Medulla oblongata (tissue), 1 donor: Measurements from ENCODE around the gene CSTA.

ENCODE experiments used
- DNase-seq: peaks from one replicate; pipeline ENCODE4 v3.0.0-alpha.2; 2015; ENCODE audit errors: extremely low spot score

The CSTA gene

DNA sequence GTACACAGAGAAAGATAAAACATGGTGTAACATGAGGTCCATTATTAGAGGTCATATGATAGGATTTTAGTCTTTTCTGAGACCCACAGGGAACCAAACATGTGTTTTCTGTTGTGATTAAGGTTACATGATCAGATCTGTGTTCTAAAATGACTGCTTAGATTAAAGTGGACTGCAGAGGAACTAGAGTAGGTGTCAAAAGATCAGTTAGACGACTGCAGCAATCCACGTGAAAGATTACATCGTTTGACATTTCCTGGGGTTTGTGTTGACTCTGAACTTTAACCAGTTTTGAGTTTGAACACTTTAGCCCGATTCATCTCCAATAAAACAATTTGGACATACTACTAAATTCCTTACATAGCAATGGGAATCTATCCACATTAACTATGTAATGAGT is 52.9 kb downstream of the CSTA start:
- DNase-seq, result no peak

DNA sequence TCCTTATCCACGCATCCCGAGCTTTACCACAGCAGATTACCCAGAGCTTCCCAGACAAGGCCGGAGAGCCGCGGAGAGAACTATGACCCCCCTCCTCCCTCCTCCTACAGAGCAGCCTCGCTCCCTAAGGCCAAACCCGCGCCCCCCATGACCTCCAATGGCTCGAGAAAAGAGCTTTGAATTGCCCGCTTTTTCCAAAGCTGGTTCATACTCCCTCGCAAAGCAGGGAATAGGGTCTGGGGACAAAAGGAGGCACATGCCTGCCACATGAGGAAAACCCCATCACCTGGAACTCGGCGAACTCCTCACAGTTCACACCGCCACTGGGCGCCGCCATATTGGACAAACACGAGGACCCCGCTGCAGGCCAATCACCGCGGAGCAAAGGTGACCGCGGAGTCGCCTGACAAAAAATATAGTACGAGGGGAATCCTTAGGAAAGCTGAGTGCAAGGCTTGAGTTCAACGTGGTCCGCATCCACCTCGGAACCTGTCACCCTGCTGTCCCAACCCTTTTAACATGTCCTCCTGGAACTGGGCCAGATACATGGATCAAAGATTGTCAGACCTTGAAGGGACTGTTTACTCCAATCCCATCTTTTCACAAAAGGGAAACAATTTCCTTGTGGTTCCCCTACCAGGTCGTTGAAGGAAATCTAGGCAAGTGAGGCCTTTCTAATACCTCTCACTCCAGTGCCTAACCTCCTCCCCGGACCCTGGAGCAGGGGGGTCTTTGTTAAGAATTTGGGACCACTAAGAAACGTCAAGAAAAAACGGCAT is 58.0 kb downstream of the CSTA start, which contains the start of gene MIX23:
TSS of gene MIX23 (minus strand) at position 344 of the 779 bp plus-strand sequence. CDS start at position 337, 7 bp downstream.
- peak; percentile 87 for DNase-seq

- peak; percentile 96 for DNase-seq
Measured at GRCh38 chr3:122383771-122384697, 59.0 kb downstream of the CSTA start, which contains the start of gene FAM162A. Gene FAM162A, plus strand, starts transcription at chr3:122384182. Its CDS starts 84 bp downstream, at chr3:122384266.

- no peak for DNase-seq
Measured at GRCh38 chr3:122387709-122388108, 62.7 kb downstream of the CSTA start.

- DNase-seq, result no peak
Measured at GRCh38 chr3:122389197-122389596, 64.1 kb downstream of the CSTA start.

DNA sequence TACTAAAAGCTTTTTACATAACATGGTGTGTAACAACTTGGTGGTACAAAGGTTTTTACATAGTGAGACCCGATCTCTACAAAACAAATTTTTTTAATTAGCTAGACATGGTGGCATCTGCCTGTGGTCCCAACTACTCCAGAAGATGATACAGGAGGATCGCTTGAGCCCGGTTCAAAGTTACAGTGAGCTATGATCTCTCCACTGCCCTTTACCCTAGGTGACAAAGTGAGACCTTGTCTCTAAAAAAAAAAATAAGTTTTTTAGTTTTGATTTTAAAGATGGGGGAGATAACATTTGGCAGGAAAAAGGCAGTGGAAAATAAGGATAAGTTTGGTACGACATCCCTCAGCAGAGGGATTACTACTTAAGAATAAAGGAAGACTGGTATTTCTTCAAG is 64.8 kb downstream of the CSTA start:
- DNase-seq, result no peak

DNA sequence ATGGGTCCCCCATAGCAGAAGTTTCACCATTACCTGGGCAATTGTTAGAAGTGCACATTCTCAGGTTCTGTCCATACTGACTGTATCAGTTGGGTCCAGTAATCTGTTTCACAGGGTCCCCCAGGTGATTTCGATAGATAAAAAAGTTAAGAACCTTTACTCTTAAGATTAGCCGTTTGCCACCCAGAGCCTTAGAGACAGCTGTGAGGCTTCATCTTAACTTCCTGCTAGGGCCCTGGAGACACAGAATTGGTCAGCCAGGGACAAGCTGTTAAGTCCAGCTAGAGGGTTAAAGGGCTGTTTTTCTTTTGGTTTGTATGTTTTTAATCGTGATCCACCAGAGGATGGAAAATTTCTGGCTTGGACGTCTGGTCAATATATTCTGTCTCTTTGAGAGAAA is 65.6 kb downstream of the CSTA start:
- no peak for DNase-seq
